Activated B cell treated with CpG ODN at 0.5 μM for 24 hours (primary cell): ENCODE measurements around the gene FAH. TPM values are rescaled to one million over a fixed set of nuclear protein-coding genes. Genes with fewer than 3 reads are reported as not detected.

Experiments used
- ATAC-seq: fragments of 200-7000 bp; cut with Tn5 transposase; one replicate; pipeline ENCODE4 v1.10.0; 2021; ENCODE audit warnings: low read depth, mild to moderate bottlenecking, moderate library complexity
- CTCF ChIA-PET: fragments of 350-600 bp; sonication (Branson Sonifier 250); formaldehyde crosslinking; loops from one replicate; lab custom pipeline; 2021; ENCODE audit warnings: antibody characterized with exemption; lab: Charles Lee
- POLR2A ChIA-PET: fragments of 350-600 bp; sonication (Branson Sonifier 250); formaldehyde crosslinking; loops from one replicate; lab custom pipeline; 2021; ENCODE audit warnings: antibody characterized with exemption; lab: Charles Lee
- DNase-seq: peaks from one replicate; pipeline ENCODE4 v3.0.0; 2022
- H3K27ac Mint-ChIP-seq: one replicate; pipeline ENCODE4 v1.8.0; 2020; ENCODE audit warnings: mixed read lengths
- H3K27me3 Mint-ChIP-seq: one replicate; pipeline ENCODE4 v1.8.0; 2021; ENCODE audit warnings: mixed read lengths
- H3K36me3 Mint-ChIP-seq: one replicate; pipeline ENCODE4 v1.8.0; 2021; ENCODE audit warnings: low read depth, mixed read lengths
- H3K4me1 Mint-ChIP-seq: one replicate; pipeline ENCODE4 v1.8.0; 2021; ENCODE audit warnings: mixed read lengths
- H3K4me3 Mint-ChIP-seq: one replicate; pipeline ENCODE4 v1.8.0; 2020; ENCODE audit warnings: mild to moderate bottlenecking, mixed read lengths
- H3K9me3 Mint-ChIP-seq: one replicate; pipeline ENCODE4 v1.8.0; 2020; ENCODE audit warnings: mixed read lengths
- intact Hi-C: fragments of 100-400 bp; cut with micrococcal nuclease; formaldehyde crosslinking; loops from one replicate; pipeline ENCODE4 v1.15.1; 2024
- total RNA-seq: library from RNA; stranded (reverse); gene quantifications from 2 replicates; pipeline ENCODE4 v1.2.3, GENCODE V29; 2022
- TF ChIP-seq, protein P1 (sequence below): fragments of 200-600 bp; IDR thresholded peaks from one replicate; pipeline ENCODE4 v1.8.0; 2022; ENCODE audit warnings: antibody characterized with exemption, mild to moderate bottlenecking

Gene FAH
- total RNA-seq, 1 donor from 2014 or later = 8.6 TPM

DNA sequence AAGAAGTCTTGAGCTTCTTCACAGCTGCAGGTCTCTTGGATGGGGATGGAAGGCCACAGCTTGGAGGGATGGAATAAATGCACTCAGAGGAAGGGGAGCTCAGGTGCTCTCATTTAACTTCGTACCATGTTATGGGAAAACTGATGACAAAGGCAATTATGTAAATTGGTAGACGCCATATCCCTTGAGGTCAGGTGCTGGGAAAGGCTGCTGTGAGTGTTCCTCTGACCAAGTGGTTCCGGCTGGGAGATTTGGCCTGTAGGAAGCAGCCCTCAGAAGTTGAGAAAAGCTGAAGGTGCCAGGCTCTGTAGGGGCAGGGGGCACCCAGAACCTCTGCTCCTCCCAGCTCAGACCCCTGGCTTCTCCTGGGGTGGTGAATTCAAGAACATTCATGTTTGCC is 47.1 kb downstream of the FAH start:
- TF ChIP-seq, protein P1, sequence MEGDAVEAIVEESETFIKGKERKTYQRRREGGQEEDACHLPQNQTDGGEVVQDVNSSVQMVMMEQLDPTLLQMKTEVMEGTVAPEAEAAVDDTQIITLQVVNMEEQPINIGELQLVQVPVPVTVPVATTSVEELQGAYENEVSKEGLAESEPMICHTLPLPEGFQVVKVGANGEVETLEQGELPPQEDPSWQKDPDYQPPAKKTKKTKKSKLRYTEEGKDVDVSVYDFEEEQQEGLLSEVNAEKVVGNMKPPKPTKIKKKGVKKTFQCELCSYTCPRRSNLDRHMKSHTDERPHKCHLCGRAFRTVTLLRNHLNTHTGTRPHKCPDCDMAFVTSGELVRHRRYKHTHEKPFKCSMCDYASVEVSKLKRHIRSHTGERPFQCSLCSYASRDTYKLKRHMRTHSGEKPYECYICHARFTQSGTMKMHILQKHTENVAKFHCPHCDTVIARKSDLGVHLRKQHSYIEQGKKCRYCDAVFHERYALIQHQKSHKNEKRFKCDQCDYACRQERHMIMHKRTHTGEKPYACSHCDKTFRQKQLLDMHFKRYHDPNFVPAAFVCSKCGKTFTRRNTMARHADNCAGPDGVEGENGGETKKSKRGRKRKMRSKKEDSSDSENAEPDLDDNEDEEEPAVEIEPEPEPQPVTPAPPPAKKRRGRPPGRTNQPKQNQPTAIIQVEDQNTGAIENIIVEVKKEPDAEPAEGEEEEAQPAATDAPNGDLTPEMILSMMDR = no peak
- Mint-ChIP-seq H3K27me3 (peaks cover 15% of the 10 kb centered on the region), H3K4me3 (no peak overlapping the region), H3K27ac (no peak overlapping the region), H3K4me1 (no peaks in the 10 kb centered on the region), H3K36me3 (no peaks in the 10 kb centered on the region), H3K9me3 (no peaks in the 10 kb centered on the region)
- ATAC-seq (no peak), DNase-seq (no peak)
- POLR2A ChIA-PET = no interaction called here
- CTCF ChIA-PET = no interaction called here
- intact Hi-C loops = no loop called here

DNA sequence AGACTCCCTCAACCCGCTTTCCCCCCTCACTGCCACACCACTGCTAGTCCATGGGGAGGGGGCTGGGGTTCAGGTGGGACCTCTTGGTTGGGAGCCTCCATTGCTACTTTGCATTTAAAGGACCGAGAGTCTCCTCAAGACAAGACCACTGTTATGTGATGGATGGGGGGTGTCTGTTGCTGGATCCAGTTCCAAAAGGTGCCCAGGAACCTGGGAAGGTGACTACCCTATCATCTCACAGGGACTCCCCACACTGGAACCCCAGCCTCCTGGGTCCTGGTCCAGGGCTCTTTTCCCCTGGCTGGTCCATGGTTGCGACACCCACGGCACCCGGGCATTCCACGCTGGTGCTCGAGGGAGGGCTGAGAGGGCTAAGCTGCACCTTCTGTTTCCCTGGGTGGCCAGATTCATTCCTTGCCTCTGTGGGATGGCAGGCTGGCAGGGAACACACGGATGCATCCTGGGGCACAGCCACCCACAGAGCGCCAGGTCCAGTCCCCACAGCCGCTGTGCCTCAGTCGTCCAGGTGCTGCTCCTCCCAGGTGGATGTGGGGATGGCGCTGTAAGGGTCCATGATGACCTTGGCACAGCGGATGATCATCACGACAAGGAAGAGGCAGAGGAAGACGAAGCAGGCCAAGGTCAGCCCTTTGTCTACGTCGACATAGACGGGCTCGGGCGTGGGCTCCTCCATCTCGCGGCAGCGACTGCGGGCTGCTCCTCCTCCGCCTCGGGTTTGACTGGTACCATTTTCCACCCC is 48.6 kb downstream of the FAH start:
- H3K27ac Mint-ChIP-seq = no peak overlapping the region

DNA sequence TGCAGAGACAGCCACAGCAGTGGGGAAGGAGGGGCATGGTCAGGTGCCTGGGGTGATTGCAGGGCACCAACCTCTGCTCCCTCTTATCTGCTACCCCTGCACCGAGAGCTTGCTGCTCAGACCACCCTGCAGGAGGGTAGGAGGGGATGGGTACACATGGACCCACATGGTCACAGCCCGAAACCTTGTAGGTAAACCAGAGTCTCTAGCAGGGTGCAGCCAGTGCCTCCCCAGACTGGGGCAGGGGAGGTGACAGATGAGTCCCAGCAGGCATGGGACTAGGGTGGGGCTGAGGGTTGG is 49.2 kb downstream of the FAH start:
- POLR2A ChIA-PET = no interaction called here
- CTCF ChIA-PET = no interaction called here
- Mint-ChIP-seq H3K9me3 (no peaks in the 10 kb centered on the region), H3K4me3 (no peak overlapping the region), H3K27me3 (peaks cover 24% of the 10 kb centered on the region), H3K4me1 (no peaks in the 10 kb centered on the region), H3K36me3 (no peaks in the 10 kb centered on the region), H3K27ac (no peak overlapping the region)
- intact Hi-C loops = no loop called here
- ATAC-seq = no peak
- TF ChIP-seq, protein P1 = no peak
- no peak for DNase-seq

More for the DNA sequence above, 48.6 kb downstream of the FAH start:
- ChIA-PET CTCF (no interaction called here), POLR2A (no interaction called here)
- H3K36me3 Mint-ChIP-seq = no peaks in the 10 kb centered on the region
- TF ChIP-seq, protein P1 = no peak
- ATAC-seq (no peak), DNase-seq (no peak)
- H3K4me1 Mint-ChIP-seq = no peaks in the 10 kb centered on the region
- intact Hi-C loops = no loop called here
- peaks cover 25% of the 10 kb centered on the region for H3K27me3 Mint-ChIP-seq
- no peak overlapping the region for H3K4me3 Mint-ChIP-seq
- no peaks in the 10 kb centered on the region for H3K9me3 Mint-ChIP-seq

DNA sequence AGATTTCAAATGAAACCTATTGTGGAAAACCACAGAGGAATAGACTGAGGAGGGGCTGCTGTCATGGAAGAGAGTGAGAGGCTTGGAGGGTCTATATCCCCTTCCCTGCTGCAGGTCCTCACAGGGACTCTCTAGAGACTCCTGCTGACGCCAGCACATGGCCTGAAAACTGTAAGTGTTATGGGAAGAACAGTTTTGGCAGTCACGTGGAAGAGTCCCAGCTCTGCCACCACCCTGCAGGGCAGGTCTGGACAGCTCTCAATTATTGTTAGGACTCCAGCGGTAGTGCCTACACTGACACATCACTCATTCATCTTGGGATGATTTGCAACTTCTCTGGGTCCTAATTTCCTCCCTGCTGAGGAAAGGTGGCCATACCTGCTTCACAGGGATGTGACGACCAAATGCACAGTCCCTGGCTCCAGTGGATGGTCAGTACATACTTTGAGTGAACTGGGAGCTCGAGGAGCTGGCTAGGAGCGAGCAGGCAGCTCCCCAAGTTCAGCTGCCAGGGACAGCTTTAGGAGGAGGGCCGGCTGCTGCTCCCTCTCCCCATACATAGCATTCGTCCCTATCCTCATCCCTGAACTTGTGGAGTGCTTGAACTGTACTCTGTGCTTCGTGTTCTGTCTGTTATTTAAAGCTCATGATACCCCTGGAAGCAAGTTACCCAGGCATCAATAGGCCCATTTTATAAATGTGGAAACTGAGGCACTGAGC is 50.0 kb downstream of the FAH start:
- Mint-ChIP-seq H3K36me3 (no peaks in the 10 kb centered on the region), H3K27ac (no peak overlapping the region), H3K27me3 (peaks cover 28% of the 10 kb centered on the region), H3K9me3 (no peaks in the 10 kb centered on the region), H3K4me1 (no peaks in the 10 kb centered on the region), H3K4me3 (no peak overlapping the region)
- ChIA-PET POLR2A (no interaction called here), CTCF (no interaction called here)
- ATAC-seq (no peak), DNase-seq (no peak)
- TF ChIP-seq, protein P1 = no peak
- intact Hi-C loops = no loop called here

DNA sequence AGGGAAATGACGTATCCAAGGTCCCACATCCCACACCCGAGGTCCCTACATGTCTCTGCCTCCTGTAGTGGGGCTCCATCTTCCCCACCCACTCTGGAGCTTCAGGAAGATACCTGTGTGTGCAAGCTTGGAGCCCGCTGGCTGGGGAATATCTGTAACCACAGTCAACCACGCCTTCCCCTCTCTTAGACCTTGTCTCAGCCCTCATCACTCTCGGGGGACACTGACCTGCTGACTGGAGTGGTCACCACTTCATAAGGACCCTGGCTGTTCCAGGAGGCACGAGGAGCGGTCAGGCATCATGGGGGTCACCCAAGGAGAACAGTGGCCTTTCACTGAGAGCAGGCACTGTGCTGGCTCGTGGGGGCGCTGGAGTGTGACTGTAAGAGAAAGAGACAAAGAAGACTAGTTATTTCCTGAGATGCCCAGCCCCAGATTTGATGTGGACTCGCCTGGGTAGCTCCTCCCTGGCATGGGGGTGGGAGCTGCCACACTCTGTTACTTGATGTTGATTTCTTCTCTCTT is 50.6 kb downstream of the FAH start:
- Mint-ChIP-seq H3K27me3 (peaks cover 29% of the 10 kb centered on the region), H3K27ac (no peak overlapping the region), H3K4me3 (no peak overlapping the region), H3K9me3 (no peaks in the 10 kb centered on the region), H3K36me3 (no peaks in the 10 kb centered on the region), H3K4me1 (no peaks in the 10 kb centered on the region)
- ChIA-PET CTCF (no interaction called here), POLR2A (no interaction called here)
- no peak for ATAC-seq
- TF ChIP-seq, protein P1 = no peak
- intact Hi-C loops = no loop called here
- DNase-seq = no peak
